Measurements from ENCODE around the gene PTPRE.

PTPRE gene

DNA sequence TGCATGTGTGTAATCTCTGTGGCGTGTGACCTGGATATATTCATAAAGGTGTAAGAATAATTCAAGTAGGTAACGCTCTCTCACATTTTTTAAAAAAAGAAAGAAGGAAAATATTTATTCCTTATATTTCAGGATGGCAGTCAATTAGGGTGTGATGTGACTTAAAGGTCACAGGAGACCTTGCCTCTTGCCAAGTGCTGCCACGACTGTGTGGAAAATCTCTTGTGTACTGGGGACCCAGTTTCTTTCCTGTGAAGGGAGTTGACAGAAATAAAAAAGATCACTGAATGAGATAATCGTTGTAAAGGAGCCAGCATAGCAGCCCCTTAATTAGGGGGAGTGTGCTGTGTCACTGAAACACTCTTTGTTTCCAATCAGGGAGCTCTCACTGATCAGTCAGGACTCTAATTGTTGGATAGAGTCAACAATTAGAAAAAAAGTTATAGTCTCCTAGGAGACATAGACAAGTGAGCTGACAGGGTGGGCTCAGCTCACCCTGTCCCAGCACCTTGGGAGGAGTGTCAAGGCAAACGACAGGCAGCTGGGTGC lies 31.1 kb downstream of the PTPRE start:
- H3K9ac ChIP-seq (ENCODE audit: low read length): no peak overlapping the region
- no peaks in the 10 kb centered on the region for H3K4me1 ChIP-seq (ENCODE audit: low read length)
- H3K27ac ChIP-seq (ENCODE audit: low read length): no peak overlapping the region
- H2AFZ ChIP-seq (ENCODE audit: low read depth, low read length): no peak overlapping the region
- no peaks in the 10 kb centered on the region for H3K36me3 ChIP-seq (replicated peaks; ENCODE audit: low read depth, low read length)
- H3K4me2 ChIP-seq (ENCODE audit: low read length): no peak overlapping the region
- H3K27me3 ChIP-seq (ENCODE audit: low read depth, low read length): no peaks in the 10 kb centered on the region
- H4K20me1 ChIP-seq (ENCODE audit: insufficient read depth, low read length): no peaks in the 10 kb centered on the region
- H3K9me3 ChIP-seq (ENCODE audit: insufficient read depth, low read length): no peaks in the 10 kb centered on the region
- H3K4me3 ChIP-seq (ENCODE audit: low read length): no peak overlapping the region
- TF ChIP-seq EZH2phosphoT487 (IDR thresholded peaks at IDR 0.05; ENCODE audit: low read depth): no peak
- TF ChIP-seq CTCF (IDR thresholded peaks at IDR 0.05; ENCODE audit: low read depth, low read length): no peak
- H3K79me2 ChIP-seq (ENCODE audit: low read length): no peaks in the 10 kb centered on the region

DNA sequence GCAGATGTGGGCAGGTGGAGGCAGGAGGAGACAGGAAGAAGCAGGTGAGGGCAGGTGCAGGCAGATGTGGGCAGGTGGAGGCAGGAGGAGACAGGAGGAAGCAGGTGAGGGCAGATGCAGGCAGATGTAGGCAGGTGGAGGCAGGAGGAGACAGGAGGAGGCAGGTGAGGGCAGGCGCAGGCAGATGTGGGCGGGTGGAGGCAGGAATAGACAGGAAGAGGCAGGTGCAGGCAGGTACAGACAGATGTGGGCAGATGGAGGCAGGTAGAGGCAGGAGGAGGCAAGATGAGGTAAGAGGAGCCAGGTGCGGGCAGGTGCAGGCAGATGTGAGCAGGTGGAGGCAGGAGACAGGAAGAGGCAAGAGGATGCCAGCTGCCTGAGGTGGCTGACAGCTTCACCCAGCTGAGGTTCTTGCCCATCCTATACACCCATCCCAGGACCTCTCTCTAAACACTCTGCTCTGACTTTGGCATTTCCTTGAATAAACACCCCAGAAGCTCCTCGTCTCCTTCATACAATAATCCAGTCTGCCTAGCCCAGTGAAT lies 33.0 kb downstream of the PTPRE start:
- no peak overlapping the region for H3K4me2 ChIP-seq (ENCODE audit: low read length)
- TF ChIP-seq EZH2phosphoT487 (IDR thresholded peaks at IDR 0.05; ENCODE audit: low read depth) (no peak), CTCF (IDR thresholded peaks at IDR 0.05; ENCODE audit: low read depth, low read length) (no peak)
- H3K27me3 ChIP-seq (ENCODE audit: low read depth, low read length): no peaks in the 10 kb centered on the region
- H4K20me1 ChIP-seq (ENCODE audit: insufficient read depth, low read length): no peaks in the 10 kb centered on the region
- H3K27ac ChIP-seq (ENCODE audit: low read length): no peak overlapping the region
- no peak overlapping the region for H2AFZ ChIP-seq (ENCODE audit: low read depth, low read length)
- no peak overlapping the region for H3K4me3 ChIP-seq (ENCODE audit: low read length)
- no peaks in the 10 kb centered on the region for H3K9me3 ChIP-seq (ENCODE audit: insufficient read depth, low read length)
- no peak overlapping the region for H3K9ac ChIP-seq (ENCODE audit: low read length)
- no peaks in the 10 kb centered on the region for H3K4me1 ChIP-seq (ENCODE audit: low read length)
- no peaks in the 10 kb centered on the region for H3K79me2 ChIP-seq (ENCODE audit: low read length)
- no peaks in the 10 kb centered on the region for H3K36me3 ChIP-seq (replicated peaks; ENCODE audit: low read depth, low read length)

DNA sequence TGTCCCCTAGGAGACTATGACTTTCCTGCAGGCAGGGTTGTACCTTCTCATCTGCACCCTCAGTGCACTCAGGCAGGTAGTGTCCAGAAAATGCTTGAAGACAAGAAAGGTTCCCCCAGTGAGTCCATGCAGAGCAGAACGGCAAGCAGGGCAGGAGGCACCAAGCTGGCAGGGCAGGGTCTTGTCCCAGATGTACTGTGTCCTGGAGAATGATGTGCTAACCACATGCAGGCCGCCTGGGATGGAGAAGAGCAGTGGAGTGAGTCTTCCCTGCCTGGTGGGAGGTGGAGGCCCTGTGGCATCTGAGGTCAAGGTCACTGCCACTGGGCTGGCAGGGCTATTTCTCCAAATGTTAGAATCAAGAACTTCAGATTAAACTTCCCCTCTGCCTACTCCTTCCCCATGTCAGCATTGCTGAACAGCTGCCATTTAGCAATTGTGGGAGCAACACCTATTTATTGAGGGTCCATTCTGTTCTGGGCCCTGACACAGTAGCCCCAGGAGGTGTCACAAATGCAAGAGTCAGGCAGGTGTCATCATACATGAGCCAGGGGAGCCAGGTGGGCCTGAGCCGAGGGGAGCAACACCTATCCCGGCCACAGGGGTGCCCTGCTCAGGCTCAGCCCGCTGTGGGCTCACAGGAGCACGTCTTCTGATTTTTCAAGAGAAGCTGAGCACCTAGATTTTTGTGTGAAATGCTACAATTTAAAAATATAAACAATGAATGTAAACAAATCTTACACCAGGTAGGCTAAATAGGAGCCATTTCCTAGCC lies 34.1 kb downstream of the PTPRE start:
- H3K27me3 ChIP-seq (ENCODE audit: low read depth, low read length): no peaks in the 10 kb centered on the region
- no peaks in the 10 kb centered on the region for H3K36me3 ChIP-seq (replicated peaks; ENCODE audit: low read depth, low read length)
- H3K4me3 ChIP-seq (ENCODE audit: low read length): no peak overlapping the region
- no peak overlapping the region for H2AFZ ChIP-seq (ENCODE audit: low read depth, low read length)
- TF ChIP-seq CTCF (IDR thresholded peaks at IDR 0.05; ENCODE audit: low read depth, low read length) (no peak), EZH2phosphoT487 (IDR thresholded peaks at IDR 0.05; ENCODE audit: low read depth) (no peak)
- H3K27ac ChIP-seq (ENCODE audit: low read length): no peak overlapping the region
- no peak overlapping the region for H3K9ac ChIP-seq (ENCODE audit: low read length)
- H3K4me1 ChIP-seq (ENCODE audit: low read length): no peaks in the 10 kb centered on the region
- H3K9me3 ChIP-seq (ENCODE audit: insufficient read depth, low read length): no peaks in the 10 kb centered on the region
- H3K79me2 ChIP-seq (ENCODE audit: low read length): no peaks in the 10 kb centered on the region
- H3K4me2 ChIP-seq (ENCODE audit: low read length): no peak overlapping the region
- no peaks in the 10 kb centered on the region for H4K20me1 ChIP-seq (ENCODE audit: insufficient read depth, low read length)

GRCh38 chr10:127942811-127943210 lies 35.9 kb downstream of the PTPRE start:
- no peaks in the 10 kb centered on the region for H4K20me1 ChIP-seq (ENCODE audit: insufficient read depth, low read length)
- no peak overlapping the region for H3K27ac ChIP-seq (ENCODE audit: low read length)
- H3K4me2 ChIP-seq (ENCODE audit: low read length): no peak overlapping the region
- H3K36me3 ChIP-seq (replicated peaks; ENCODE audit: low read depth, low read length): no peaks in the 10 kb centered on the region
- H3K9ac ChIP-seq (ENCODE audit: low read length): no peak overlapping the region
- no peak for TF ChIP-seq CTCF (IDR thresholded peaks at IDR 0.05; ENCODE audit: low read depth, low read length)
- no peaks in the 10 kb centered on the region for H3K9me3 ChIP-seq (ENCODE audit: insufficient read depth, low read length)
- no peak overlapping the region for H2AFZ ChIP-seq (ENCODE audit: low read depth, low read length)
- H3K27me3 ChIP-seq (ENCODE audit: low read depth, low read length): no peaks in the 10 kb centered on the region
- H3K4me3 ChIP-seq (ENCODE audit: low read length): no peak overlapping the region
- no peaks in the 10 kb centered on the region for H3K4me1 ChIP-seq (ENCODE audit: low read length)
- H3K79me2 ChIP-seq (ENCODE audit: low read length): no peaks in the 10 kb centered on the region
